ENCODE measurements around the gene SEL1L3.

SEL1L3 gene

DNA sequence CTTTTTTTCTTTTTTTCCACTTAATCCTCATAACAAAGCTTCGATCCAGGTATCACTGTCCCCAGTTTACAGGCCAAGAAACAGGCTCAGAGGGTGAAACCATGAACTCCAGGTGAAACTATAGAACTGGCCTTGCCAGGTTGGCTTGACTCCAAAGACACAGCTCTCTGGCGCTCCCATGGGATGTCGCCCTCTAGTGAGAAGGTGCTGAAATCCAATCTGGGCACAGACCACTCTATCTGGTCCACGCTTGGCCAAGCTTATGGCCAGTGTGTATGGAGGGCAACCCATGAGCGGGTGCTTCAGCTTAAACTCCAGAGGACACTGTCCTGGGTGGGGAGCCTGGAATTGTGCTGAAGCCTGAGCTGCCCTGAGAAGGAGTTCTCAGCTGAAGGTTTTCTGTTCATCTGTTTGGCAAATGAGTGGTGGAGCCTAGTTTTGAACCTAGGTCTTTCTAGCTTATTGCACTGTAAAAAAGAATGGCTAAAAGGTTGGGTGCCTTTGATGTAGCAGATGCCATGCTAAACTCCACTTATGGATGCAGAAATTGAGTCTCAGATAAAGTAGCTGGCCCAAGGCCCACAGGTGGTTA, 70.5 kb downstream of the SEL1L3 start:
- TF ChIP-seq, protein P1, sequence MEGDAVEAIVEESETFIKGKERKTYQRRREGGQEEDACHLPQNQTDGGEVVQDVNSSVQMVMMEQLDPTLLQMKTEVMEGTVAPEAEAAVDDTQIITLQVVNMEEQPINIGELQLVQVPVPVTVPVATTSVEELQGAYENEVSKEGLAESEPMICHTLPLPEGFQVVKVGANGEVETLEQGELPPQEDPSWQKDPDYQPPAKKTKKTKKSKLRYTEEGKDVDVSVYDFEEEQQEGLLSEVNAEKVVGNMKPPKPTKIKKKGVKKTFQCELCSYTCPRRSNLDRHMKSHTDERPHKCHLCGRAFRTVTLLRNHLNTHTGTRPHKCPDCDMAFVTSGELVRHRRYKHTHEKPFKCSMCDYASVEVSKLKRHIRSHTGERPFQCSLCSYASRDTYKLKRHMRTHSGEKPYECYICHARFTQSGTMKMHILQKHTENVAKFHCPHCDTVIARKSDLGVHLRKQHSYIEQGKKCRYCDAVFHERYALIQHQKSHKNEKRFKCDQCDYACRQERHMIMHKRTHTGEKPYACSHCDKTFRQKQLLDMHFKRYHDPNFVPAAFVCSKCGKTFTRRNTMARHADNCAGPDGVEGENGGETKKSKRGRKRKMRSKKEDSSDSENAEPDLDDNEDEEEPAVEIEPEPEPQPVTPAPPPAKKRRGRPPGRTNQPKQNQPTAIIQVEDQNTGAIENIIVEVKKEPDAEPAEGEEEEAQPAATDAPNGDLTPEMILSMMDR (IDR thresholded peaks at IDR 0.05; ENCODE audit: low read depth, low read length) = peak; percentile 86
- Histone ChIP-seq H3K27ac (no peak overlapping the region), H3K9me3 (ENCODE audit: severe bottlenecking) (no peaks in the 10 kb centered on the region), H3K27me3 (ENCODE audit: insufficient read depth, low read depth, severe bottlenecking) (no peaks in the 10 kb centered on the region), H3K36me3 (peaks cover 24% of the 10 kb centered on the region), H3K4me3 (ENCODE audit: low read depth, low read length) (no peak overlapping the region)
- DNase-seq = peak; percentile 68

DNA sequence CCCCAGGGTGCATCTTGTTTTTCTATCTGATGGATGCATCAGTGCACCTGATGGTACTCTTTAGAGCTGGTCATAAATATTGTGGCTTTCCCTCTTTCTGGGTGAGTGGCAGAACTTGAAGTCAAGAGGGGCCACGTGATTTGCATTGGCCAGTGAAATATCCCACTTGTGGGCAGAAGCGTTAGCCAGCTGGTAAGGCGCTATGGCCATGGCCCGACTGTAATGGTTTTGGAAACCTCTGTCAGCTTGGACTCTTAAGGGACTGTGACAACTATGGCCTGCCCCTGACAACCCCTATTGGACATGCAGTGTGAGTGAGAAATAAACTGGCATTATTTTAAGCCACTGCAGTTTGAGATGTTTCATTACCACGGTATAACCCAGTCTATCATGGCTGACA, 72.8 kb downstream of the SEL1L3 start:
- no peak overlapping the region for H3K4me3 ChIP-seq (ENCODE audit: low read depth, low read length)
- TF ChIP-seq, protein P1 (IDR thresholded peaks at IDR 0.05; ENCODE audit: low read depth, low read length) = no peak
- DNase-seq = no peak
- H3K9me3 ChIP-seq (ENCODE audit: severe bottlenecking) = no peaks in the 10 kb centered on the region
- no peak overlapping the region for H3K27ac ChIP-seq
- no peaks in the 10 kb centered on the region for H3K27me3 ChIP-seq (ENCODE audit: insufficient read depth, low read depth, severe bottlenecking)
- H3K36me3 ChIP-seq = peaks cover 24% of the 10 kb centered on the region

DNA sequence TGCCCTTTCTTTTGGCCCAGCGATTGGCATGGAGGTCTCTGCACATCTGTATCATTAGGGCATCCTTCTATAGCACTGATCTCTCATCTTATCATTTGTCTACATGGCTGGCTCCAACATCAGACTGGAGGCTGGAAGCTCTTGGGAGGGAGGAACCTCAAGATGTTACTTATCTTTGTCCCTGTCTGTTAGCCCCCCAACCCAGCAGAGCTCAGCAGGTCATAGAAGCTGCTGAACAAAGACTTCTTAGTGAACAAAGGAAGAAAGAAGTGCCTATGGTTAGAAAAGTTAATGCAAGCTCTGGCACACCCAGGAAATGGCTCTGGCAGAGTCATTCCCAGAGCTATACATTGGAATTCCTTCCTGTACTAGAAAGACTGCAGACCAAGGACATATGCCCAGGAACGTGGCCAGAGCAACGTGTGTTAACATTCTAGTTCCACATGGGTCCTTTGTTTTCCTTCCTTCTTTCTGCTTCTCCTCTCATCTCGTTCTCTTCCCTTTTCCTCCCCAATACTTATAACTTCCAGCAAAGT, 74.0 kb downstream of the SEL1L3 start:
- Histone ChIP-seq H3K9me3 (ENCODE audit: severe bottlenecking) (no peaks in the 10 kb centered on the region), H3K27me3 (ENCODE audit: insufficient read depth, low read depth, severe bottlenecking) (no peaks in the 10 kb centered on the region), H3K27ac (no peak overlapping the region), H3K36me3 (peaks cover 27% of the 10 kb centered on the region), H3K4me3 (ENCODE audit: low read depth, low read length) (no peak overlapping the region)
- TF ChIP-seq, protein P1 (IDR thresholded peaks at IDR 0.05; ENCODE audit: low read depth, low read length) = no peak
- no peak for DNase-seq

DNA sequence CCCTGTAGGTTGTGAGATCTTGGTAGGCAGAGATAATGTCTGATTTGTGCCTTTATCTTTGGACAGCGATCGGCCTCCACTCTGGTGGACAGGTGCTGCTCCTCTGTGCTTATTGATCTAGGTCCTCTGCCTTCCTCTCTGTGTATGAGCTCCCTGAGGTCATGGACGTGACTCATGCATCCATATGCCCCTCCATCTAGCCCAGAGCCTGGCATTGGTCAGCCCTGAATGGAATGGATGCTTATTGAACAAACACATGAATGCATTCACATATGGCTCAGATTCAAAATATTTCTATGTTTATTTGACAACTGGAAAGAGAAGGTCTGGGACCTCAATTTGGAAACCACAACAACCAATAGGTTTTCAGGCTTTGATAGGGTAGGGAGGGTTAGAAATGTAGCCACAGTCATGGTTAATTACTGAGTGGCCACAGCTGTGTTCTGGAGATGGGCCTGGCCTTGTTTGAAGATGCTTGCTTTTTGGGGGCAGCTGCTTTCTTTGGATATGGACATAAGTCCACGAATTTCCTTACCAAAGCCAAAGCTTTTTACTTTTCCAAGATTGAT, 76.2 kb downstream of the SEL1L3 start:
- no peaks in the 10 kb centered on the region for H3K27me3 ChIP-seq (ENCODE audit: insufficient read depth, low read depth, severe bottlenecking)
- DNase-seq = no peak
- H3K36me3 ChIP-seq = peaks cover 25% of the 10 kb centered on the region
- no peak overlapping the region for H3K4me3 ChIP-seq (ENCODE audit: low read depth, low read length)
- H3K9me3 ChIP-seq (ENCODE audit: severe bottlenecking) = no peaks in the 10 kb centered on the region
- TF ChIP-seq, protein P1 (IDR thresholded peaks at IDR 0.05; ENCODE audit: low read depth, low read length) = no peak
- H3K27ac ChIP-seq = no peak overlapping the region

DNA sequence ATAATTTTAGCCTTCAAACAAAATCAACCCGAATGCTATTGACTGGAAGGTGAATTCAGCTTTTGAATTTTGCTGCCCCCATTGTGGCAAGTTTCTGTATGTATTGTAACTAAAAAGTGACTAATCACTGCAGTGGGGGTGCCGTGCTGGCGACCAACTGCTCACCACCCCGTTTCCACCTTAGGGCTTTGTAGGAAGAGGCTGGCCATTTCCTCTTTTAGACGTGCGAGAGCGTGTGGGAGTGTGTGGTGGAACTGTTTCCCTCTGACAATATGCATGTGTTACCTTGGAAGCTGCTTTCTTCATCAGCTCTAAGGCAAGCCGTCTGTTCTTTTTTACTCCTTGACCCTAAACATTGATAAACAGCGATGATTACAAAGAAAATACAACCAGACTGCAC, 78.8 kb downstream of the SEL1L3 start:
- Histone ChIP-seq H3K36me3 (peaks cover 24% of the 10 kb centered on the region), H3K27me3 (ENCODE audit: insufficient read depth, low read depth, severe bottlenecking) (no peaks in the 10 kb centered on the region), H3K9me3 (ENCODE audit: severe bottlenecking) (no peaks in the 10 kb centered on the region), H3K27ac (no peak overlapping the region), H3K4me3 (ENCODE audit: low read depth, low read length) (no peak overlapping the region)
- TF ChIP-seq, protein P1 (IDR thresholded peaks at IDR 0.05; ENCODE audit: low read depth, low read length) = no peak
- DNase-seq = no peak

Measured in WERI-Rb-1 (cell line).